Glutamatergic neuron (in vitro differentiated cells): ENCODE data around the gene STXBP1. TPM values are rescaled to one million over a fixed set of nuclear protein-coding genes. Genes with fewer than 3 reads are reported as not detected.

Experiments used
- DNase-seq: peaks from one replicate; pipeline ENCODE4 v3.0.0; 2022
- H3K27ac Mint-ChIP-seq: one replicate; pipeline ENCODE4 v1.8.0; 2020; ENCODE audit warnings: mild to moderate bottlenecking, mixed read lengths, inconsistent platforms; ENCODE audit not compliant: unreplicated experiment
- H3K27me3 Mint-ChIP-seq: one replicate; pipeline ENCODE4 v1.8.0; 2020; ENCODE audit warnings: mild to moderate bottlenecking, moderate library complexity, mixed read lengths, inconsistent platforms; ENCODE audit not compliant: unreplicated experiment
- H3K36me3 Mint-ChIP-seq: one replicate; pipeline ENCODE4 v1.8.0; 2020; ENCODE audit warnings: mild to moderate bottlenecking, mixed read lengths, inconsistent platforms; ENCODE audit not compliant: unreplicated experiment
- H3K4me1 Mint-ChIP-seq: one replicate; pipeline ENCODE4 v1.8.0; 2020; ENCODE audit warnings: mild to moderate bottlenecking, low read depth, mixed read lengths, inconsistent platforms; ENCODE audit not compliant: unreplicated experiment
- H3K4me3 Mint-ChIP-seq: one replicate; pipeline ENCODE4 v1.8.0; 2020; ENCODE audit warnings: mild to moderate bottlenecking, mixed read lengths, inconsistent platforms; ENCODE audit not compliant: unreplicated experiment
- H3K9me3 Mint-ChIP-seq: one replicate; pipeline ENCODE4 v1.8.0; 2020; ENCODE audit warnings: mild to moderate bottlenecking, moderate library complexity, mixed read lengths, inconsistent platforms; ENCODE audit not compliant: unreplicated experiment
- CTCF ChIP-seq: fragments of 200-600 bp; sonication (generic); IDR thresholded peaks from one replicate; pipeline ENCODE4 v1.5.0; 2021; ENCODE audit not compliant: partially characterized antibody, unreplicated experiment
- total RNA-seq: library from RNA; stranded (reverse); fragmentation: NEBNext Ultra II Directional; extraction: Animal tissue kit (Norgen Biotek cat#: 25700); gene quantifications from one replicate; pipeline ENCODE4 v1.2.1, GENCODE V29; 2021; ENCODE audit not compliant: unreplicated experiment

STXBP1 gene
- total RNA-seq, 1 donor from 2014 or later, result 402 TPM

- DNase-seq, result no peak
- no peak for TF ChIP-seq CTCF
- Mint-ChIP-seq H3K9me3 (peaks cover 9% of the 10 kb centered on the region), H3K36me3 (peaks cover 5% of the 10 kb centered on the region), H3K4me3 (no peak overlapping the region), H3K4me1 (peaks cover 13% of the 10 kb centered on the region), H3K27me3 (peaks cover 10% of the 10 kb centered on the region), H3K27ac (no peak overlapping the region)
Observed at GRCh38 chr9:127705577-127706379, 93.7 kb downstream of the STXBP1 start.

GRCh38 chr9:127706836-127707241 lies 94.8 kb downstream of the STXBP1 start, which contains the start of gene CFAP157:
Gene CFAP157 (plus strand): TSS chr9:127706988. CDS start chr9:127707032, 44 bp downstream.
- Mint-ChIP-seq H3K36me3 (peaks cover 5% of the 10 kb centered on the region), H3K4me3 (no peak within 1 kb of the TSS), H3K27me3 (peaks cover 12% of the 10 kb centered on the region), H3K9me3 (peaks cover 10% of the 10 kb centered on the region), H3K4me1 (peaks cover 20% of the 10 kb centered on the region), H3K27ac (no peak within 1 kb of the TSS)
- DNase-seq, result peak; percentile 32
- no peak for TF ChIP-seq CTCF

GRCh38 chr9:127707766-127708165 lies 95.7 kb downstream of the STXBP1 start:
- H3K4me3 Mint-ChIP-seq, result no peak overlapping the region
- H3K27me3 Mint-ChIP-seq, result peaks cover 12% of the 10 kb centered on the region
- no peak overlapping the region for H3K27ac Mint-ChIP-seq
- no peak for TF ChIP-seq CTCF
- DNase-seq, result no peak
- H3K9me3 Mint-ChIP-seq, result peaks cover 10% of the 10 kb centered on the region
- H3K36me3 Mint-ChIP-seq, result peaks cover 5% of the 10 kb centered on the region
- peaks cover 20% of the 10 kb centered on the region for H3K4me1 Mint-ChIP-seq

- Mint-ChIP-seq H3K27me3 (peaks cover 10% of the 10 kb centered on the region), H3K27ac (no peak overlapping the region), H3K36me3 (peaks cover 5% of the 10 kb centered on the region), H3K4me3 (peak overlapping the region; percentile 20), H3K9me3 (peaks cover 10% of the 10 kb centered on the region), H3K4me1 (peaks cover 20% of the 10 kb centered on the region)
- TF ChIP-seq CTCF, result no peak
- DNase-seq, result no peak
Observed at GRCh38 chr9:127708952-127709587, 97.0 kb downstream of the STXBP1 start.

- Mint-ChIP-seq H3K27ac (no peak overlapping the region), H3K4me1 (peaks cover 19% of the 10 kb centered on the region), H3K4me3 (no peak overlapping the region)
Observed at GRCh38 chr9:127710204-127710783, 98.2 kb downstream of the STXBP1 start.

More at GRCh38 chr9:127710204-127710783, 98.2 kb downstream of the STXBP1 start:
- no peak for DNase-seq
- Mint-ChIP-seq H3K36me3 (peaks cover 5% of the 10 kb centered on the region), H3K9me3 (peaks cover 10% of the 10 kb centered on the region), H3K27me3 (peaks cover 10% of the 10 kb centered on the region)
- no peak for TF ChIP-seq CTCF
